SH-SY5Y (cell line): ENCODE data around the gene BRD4.

Experiments
- GATA2 ChIP-seq: IDR thresholded peaks from 2 replicates; pipeline ENCODE4 v1.6.1; 2011; ENCODE audit warnings: mild to moderate bottlenecking, low read depth, low read length
- GATA3 ChIP-seq: IDR thresholded peaks from 2 replicates; pipeline ENCODE4 v1.6.1; 2011; ENCODE audit warnings: low read depth, mild to moderate bottlenecking, low read length, moderate library complexity

DNA sequence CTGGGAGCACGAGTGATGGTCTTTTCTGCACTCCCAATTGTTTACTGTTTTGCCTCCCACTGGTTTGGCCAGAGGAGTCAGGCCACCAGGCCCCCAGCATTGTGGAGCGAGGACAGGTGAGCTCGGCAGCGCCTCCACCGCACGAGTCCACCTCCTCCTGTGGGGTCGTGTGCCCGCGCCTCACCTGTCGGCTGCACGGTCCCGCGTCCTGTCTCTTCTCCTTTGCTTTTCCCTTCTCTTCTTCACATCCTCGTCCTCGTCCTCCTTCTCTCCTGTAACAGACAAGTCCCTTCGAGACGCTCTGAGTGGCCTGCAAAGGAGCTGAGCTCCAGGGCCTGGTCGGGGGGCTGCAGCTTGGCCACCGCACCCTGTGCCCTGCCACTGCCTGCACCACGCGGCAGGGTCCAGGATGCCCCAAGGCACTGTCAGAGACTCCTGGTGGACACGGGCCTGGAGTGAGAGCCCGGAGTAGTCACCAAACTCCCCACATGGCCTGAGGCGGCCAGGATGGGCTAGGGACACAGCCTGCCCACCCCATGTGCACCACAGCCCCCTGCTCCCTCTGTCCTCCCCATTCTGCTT lies 35.8 kb upstream of the BRD4 start:
- TF ChIP-seq GATA3 (no peak), GATA2 (no peak)
